Measurements from ENCODE around the gene MACROD1. TPM values are rescaled to one million over a fixed set of nuclear protein-coding genes. Genes with fewer than 3 reads are reported as not detected.

The MACROD1 gene
- total and polyA plus RNA-seq, 10 of the 15 experiments (the other 5 are each of a cell fraction or from before 2014, with no cell fraction given) = 1.2 to 22.7 (median 11.3) TPM; not detected in 1

GRCh38 chr11:64067230-64067993 is 98.5 kb downstream of the MACROD1 start:
- no peak for DNase-seq (ENCODE audit: low read depth, low spot score)
- Histone ChIP-seq H3K27me3 (replicated peaks in 1 of 2; ENCODE audit: control insufficient read depth in 2 of 2, insufficient read depth in 2 of 2, low read length in 1 of 2) (peaks cover 0 to 1% of the 10 kb centered on the region in 2 experiments), H3K9ac (ENCODE audit: control insufficient read depth, insufficient read depth, low read length) (no peak overlapping the region), H2AFZ (ENCODE audit: control insufficient read depth, low read depth, low read length) (no peak overlapping the region), H4K20me1 (ENCODE audit: control insufficient read depth, insufficient read depth) (no peaks in the 10 kb centered on the region), H3K9me3 (replicated peaks; ENCODE audit: control insufficient read depth, insufficient read depth, low read length) (no peaks in the 10 kb centered on the region), H3K36me3 (ENCODE audit: control insufficient read depth in 2 of 2, insufficient read depth in 2 of 2, low read length in 1 of 2) (no peaks in the 10 kb centered on the region), H3K4me3 (no peak overlapping the region), H3K79me2 (ENCODE audit: control insufficient read depth, insufficient read depth, low read length) (no peaks in the 10 kb centered on the region), H3K27ac (ENCODE audit: control insufficient read depth, insufficient read depth) (no peak overlapping the region), H3K4me2 (ENCODE audit: control insufficient read depth, insufficient read depth) (no peak overlapping the region), H3K4me1 (ENCODE audit: control insufficient read depth, insufficient read depth, low read length) (no peaks in the 10 kb centered on the region)
- no peak for FAIRE-seq
- RAD21 ChIA-PET (ENCODE audit: unreplicated experiment) = no interaction called here
- no TSS peak for BruUV-seq (replicated peaks)
- SMC1A ChIA-PET (ENCODE audit: uncharacterized antibody, unreplicated experiment) = no interaction called here
- WGBS (ENCODE audit: insufficient coverage, insufficient replicate concordance, low lambda C conversion rate, missing lambda C conversion rate) = 44% methylated on average over 26 of the region's 26 CpGs
- CTCF ChIA-PET = no interaction called here
- intact Hi-C loops (cut with micrococcal nuclease; ENCODE audit: unreplicated experiment) (no loop called here), in situ Hi-C loops (cut with MboI) (no loop called here)
- ATAC-seq = no peak
- POLR2A ChIA-PET = no interaction called here
- TF ChIP-seq TAF1 (IDR thresholded peaks at IDR 0.05; ENCODE audit: borderline replicate concordance, low read depth, low read length) = no peak
- TF ChIP-seq BCL11A (IDR thresholded peaks at IDR 0.05; ENCODE audit: low read depth, low read length) = no peak
- TF ChIP-seq ZSCAN29 (IDR thresholded peaks at IDR 0.05) = no peak
- TF ChIP-seq SRF (IDR thresholded peaks at IDR 0.05; ENCODE audit: low read depth in 2 of 2, low read length in 2 of 2) = no peak
- no peak for TF ChIP-seq CHD1 (IDR thresholded peaks at IDR 0.05; ENCODE audit: low read depth, low read length)
- TF ChIP-seq BRCA1 (IDR thresholded peaks at IDR 0.05; ENCODE audit: low read depth, low read length) = no peak
- TF ChIP-seq SREBF2 (IDR thresholded peaks at IDR 0.05; ENCODE audit: low read length) = no peak
- no peak for TF ChIP-seq ZBTB40 (IDR thresholded peaks at IDR 0.05; ENCODE audit: borderline replicate concordance)
- TF ChIP-seq BCL3 (IDR thresholded peaks at IDR 0.05; ENCODE audit: borderline replicate concordance, insufficient read depth, low read depth, low read length, poor library complexity, severe bottlenecking) = no peak
- no peak for TF ChIP-seq CTCF (IDR thresholded peaks at IDR 0.05 in 2 of 3, conservative IDR thresholded peaks at IDR 0.05 in 1 of 3; ENCODE audit: control insufficient read depth in 2 of 3, extremely low read depth in 1 of 3, insufficient read depth in 1 of 3, low read depth in 3 of 3, low read length in 3 of 3)
- TF ChIP-seq ZNF687 (IDR thresholded peaks at IDR 0.05) = no peak
- no peak for TF ChIP-seq FOS (IDR thresholded peaks at IDR 0.05; ENCODE audit: borderline replicate concordance, extremely low read depth, insufficient read length)

Measured in GM12878 (cell line).